Body of pancreas (tissue), 4 donors: ENCODE measurements around the gene EML6. TPM values are rescaled to one million over a fixed set of nuclear protein-coding genes. Genes with fewer than 3 reads are reported as not detected.

Source experiments
- ATAC-seq: fragments of 150-250 bp; one replicate; pipeline ENCODE4 v1.9.1; 2016
- DNase-seq, 4 donors: peaks; one replicate each; pipeline ENCODE4 v3.0.0-alpha.2; 2019
- H3K27ac ChIP-seq, 4 donors: fragments of 200-600 bp; sonication (generic); 1 replicate in 3 of 4; 2 replicates in 1 of 4; pipeline versions ENCODE4 v1.5.1 to v1.6.1; 2016 to 2019; ENCODE audit warnings: mild to moderate bottlenecking in 1 of 4, mixed read lengths in 1 of 4, moderate library complexity in 1 of 4
- H3K27me3 ChIP-seq, 2 donors: fragments of 200-600 bp; sonication (generic); one replicate each; pipeline ENCODE4 v1.6.0; 2016; ENCODE audit warnings: mild to moderate bottlenecking in 1 of 2
- H3K36me3 ChIP-seq, 2 donors: fragments of 200-600 bp; sonication (generic); replicated peaks in 1 of 2; 2 replicates each; pipeline ENCODE4 v1.5.1; 2016; ENCODE audit warnings: low read depth in 2 of 2; ENCODE audit not compliant: insufficient read depth in 1 of 2
- H3K4me1 ChIP-seq: fragments of 200-600 bp; sonication (generic); one replicate; pipeline ENCODE4 v1.6.0; 2016
- H3K4me3 ChIP-seq, 2 donors: fragments of 200-600 bp; sonication (generic); 1 replicate in 1 of 2; 2 replicates in 1 of 2; pipeline ENCODE4 v1.5.1; 2016 to 2019
- H3K9me3 ChIP-seq, 3 donors: fragments of 200-600 bp; sonication (generic); 1 replicate in 2 of 3; 2 replicates in 1 of 3; pipeline ENCODE4 v1.5.1; 2016
- CTCF ChIP-seq, 7 experiments: fragments of 450-650 bp in 4 of 7; fragments of 200-600 bp in 3 of 7; sonication (generic) in 3 of 7; IDR thresholded peaks; one replicate each; pipeline ENCODE4 v1.5.1; 2016 to 2019; ENCODE audit warnings: antibody characterized with exemption in 7 of 7
- POLR2A ChIP-seq, 3 donors: fragments of 450-650 bp; IDR thresholded peaks; one replicate each; pipeline ENCODE4 v1.6.1; 2016; ENCODE audit warnings: antibody characterized with exemption in 3 of 3, mild to moderate bottlenecking in 2 of 3
- WGBS, 2 donors: methylation state at CpG; one replicate each; pipeline ENCODE4 v1.1.5; 2017; 5-methylcytosine and 5-hydroxymethylcytosine counted together
- intact Hi-C: fragments of 100-400 bp; cut with DNase I; formaldehyde crosslinking; loops from one replicate; pipeline ENCODE4 v1.15.1; 2023
- total RNA-seq, 2 donors: library from RNA; depleted of rRNA; stranded (reverse); fragments of >200 nt; gene quantifications; one replicate each; pipeline ENCODE4 v1.1.0, GENCODE V29; 2016

Gene EML6
- total RNA-seq, 2 donors from 2014 or later, result 2.3 to 2.6 TPM

GRCh38 chr2:54966837-54967236, 243.4 kb downstream of the EML6 start:
- H3K27ac ChIP-seq, result no peak overlapping the region
- intact Hi-C loops, result no loop called here
- ATAC-seq (no peak), DNase-seq (no peak)
- H3K4me3 ChIP-seq, result no peak overlapping the region
- WGBS, 2 donors, result 91 to 96% methylated on average over 3 of the region's 3 CpGs
- H3K36me3 ChIP-seq, result peaks cover 0 to 4% of the 10 kb centered on the region in 2 donors
- no peak for TF ChIP-seq POLR2A (IDR thresholded peaks at IDR 0.05)
- TF ChIP-seq CTCF (IDR thresholded peaks at IDR 0.05), result no peak
- H3K27me3 ChIP-seq, result no peaks in the 10 kb centered on the region
- no peaks in the 10 kb centered on the region for H3K9me3 ChIP-seq
- H3K4me1 ChIP-seq, result no peaks in the 10 kb centered on the region

GRCh38 chr2:54967269-54967668, 243.8 kb downstream of the EML6 start:
- no peak overlapping the region for H3K27ac ChIP-seq
- DNase-seq (no peak), ATAC-seq (no peak)
- H3K9me3 ChIP-seq, result no peaks in the 10 kb centered on the region
- WGBS, 2 donors, result 72 to 81% methylated on average over 4 of the region's 4 CpGs
- TF ChIP-seq POLR2A (IDR thresholded peaks at IDR 0.05) (no peak), CTCF (IDR thresholded peaks at IDR 0.05) (no peak)
- intact Hi-C loops, result no loop called here
- H3K27me3 ChIP-seq, result no peaks in the 10 kb centered on the region
- H3K4me3 ChIP-seq, result no peak overlapping the region
- H3K36me3 ChIP-seq, result peaks cover 0 to 4% of the 10 kb centered on the region in 2 donors
- H3K4me1 ChIP-seq, result no peaks in the 10 kb centered on the region

- Histone ChIP-seq H3K4me1 (no peaks in the 10 kb centered on the region), H3K27ac (no peak overlapping the region), H3K9me3 (no peaks in the 10 kb centered on the region), H3K4me3 (no peak overlapping the region), H3K36me3 (peaks cover 0 to 4% of the 10 kb centered on the region in 2 donors), H3K27me3 (no peaks in the 10 kb centered on the region)
- TF ChIP-seq POLR2A (IDR thresholded peaks at IDR 0.05) (no peak), CTCF (IDR thresholded peaks at IDR 0.05) (no peak)
- 92 to 96% methylated on average over 18 of the region's 18 CpGs for WGBS, 2 donors
- intact Hi-C loops, result no loop called here
- DNase-seq (no peak), ATAC-seq (no peak)
These were observed 244.4 kb downstream of the EML6 start for GRCh38 chr2:54967759-54968365.

GRCh38 chr2:54968561-54969218, 245.2 kb downstream of the EML6 start:
- no peak overlapping the region for H3K4me3 ChIP-seq
- ATAC-seq, result no peak
- TF ChIP-seq POLR2A (IDR thresholded peaks at IDR 0.05) (no peak), CTCF (IDR thresholded peaks at IDR 0.05) (no peak)
- H3K27me3 ChIP-seq, result no peaks in the 10 kb centered on the region
- no peaks in the 10 kb centered on the region for H3K4me1 ChIP-seq
- intact Hi-C loops, result no loop called here
- DNase-seq, result no peak
- H3K9me3 ChIP-seq, result no peaks in the 10 kb centered on the region
- WGBS, 2 donors, result 90 to 91% methylated on average over 10 of the region's 10 CpGs
- no peak overlapping the region for H3K27ac ChIP-seq
- H3K36me3 ChIP-seq, result peaks cover 0 to 4% of the 10 kb centered on the region in 2 donors
